COLO829 (cell line): ENCODE measurements around the gene TIGD3.
"Not testable (repeated sequence)": the region's sequence is repeated elsewhere in the genome, so short reads cannot be mapped to it uniquely, and the experiment has no call there.

Experiments used
- DNase-seq: peaks from one replicate; pipeline ENCODE4 v3.0.0; 2012; ENCODE audit warnings: low spot score

Gene TIGD3

DNA sequence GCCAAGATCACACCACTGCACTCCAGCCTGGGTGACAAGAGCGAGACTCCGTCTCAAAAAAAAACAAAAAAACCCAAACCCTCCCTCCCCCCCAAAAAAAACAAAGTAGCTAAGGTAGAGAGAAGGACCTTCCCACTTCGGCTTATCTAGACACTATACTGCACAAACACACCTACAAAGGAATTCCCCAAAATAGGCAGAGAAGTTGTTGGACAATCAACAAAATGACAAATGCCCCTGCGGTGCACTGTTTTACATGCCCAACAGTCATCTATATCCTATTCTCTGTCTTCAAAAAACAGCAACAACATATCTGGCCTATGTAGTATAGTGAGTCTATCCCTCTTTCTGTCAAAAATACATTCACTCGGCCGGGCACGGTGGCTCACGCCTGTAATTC, 27.5 kb upstream of the TIGD3 start:
- no peak for DNase-seq

DNA sequence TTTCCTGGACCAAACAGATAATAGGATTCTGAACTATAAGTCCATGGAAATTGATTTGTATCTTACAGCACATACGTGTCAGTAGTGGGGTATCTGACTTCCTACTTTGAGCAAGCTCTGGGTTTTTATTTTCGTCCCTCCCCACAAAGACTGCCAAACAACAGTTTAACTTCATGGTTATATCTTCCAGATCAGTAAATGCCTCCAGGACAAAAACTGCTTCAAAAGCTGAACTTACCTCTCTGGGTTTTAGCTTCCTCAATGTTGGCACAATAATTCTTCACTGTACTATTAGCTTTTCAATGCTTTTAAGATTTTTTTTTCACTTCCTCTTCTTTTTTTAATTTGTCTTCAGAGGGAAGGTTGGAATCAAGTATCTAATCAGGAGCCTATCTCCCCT, 25.1 kb upstream of the TIGD3 start:
- no peak for DNase-seq

DNA sequence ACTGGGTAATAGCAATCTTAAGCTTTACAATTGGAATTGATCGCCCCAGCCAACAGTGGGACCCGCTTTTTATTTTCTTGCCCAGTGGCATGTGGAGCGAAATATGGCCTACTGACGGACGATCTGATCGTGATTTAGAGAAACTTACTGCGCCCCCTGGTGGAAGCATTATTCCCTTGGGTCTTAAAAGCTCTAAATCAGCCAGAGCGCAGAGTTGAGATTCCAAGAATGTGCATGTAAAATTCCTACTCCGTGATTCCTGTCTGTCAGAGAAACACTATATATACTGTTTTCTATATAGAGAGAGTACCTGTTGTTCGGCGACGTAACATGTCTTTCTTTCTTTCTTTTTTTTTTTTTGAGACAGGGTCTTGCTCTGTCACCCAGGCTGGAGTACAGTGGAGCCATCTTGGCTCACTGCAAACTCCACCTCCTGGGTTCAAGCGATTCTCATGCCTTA, 24.6 kb upstream of the TIGD3 start:
- DNase-seq, result peak; percentile 84

DNA sequence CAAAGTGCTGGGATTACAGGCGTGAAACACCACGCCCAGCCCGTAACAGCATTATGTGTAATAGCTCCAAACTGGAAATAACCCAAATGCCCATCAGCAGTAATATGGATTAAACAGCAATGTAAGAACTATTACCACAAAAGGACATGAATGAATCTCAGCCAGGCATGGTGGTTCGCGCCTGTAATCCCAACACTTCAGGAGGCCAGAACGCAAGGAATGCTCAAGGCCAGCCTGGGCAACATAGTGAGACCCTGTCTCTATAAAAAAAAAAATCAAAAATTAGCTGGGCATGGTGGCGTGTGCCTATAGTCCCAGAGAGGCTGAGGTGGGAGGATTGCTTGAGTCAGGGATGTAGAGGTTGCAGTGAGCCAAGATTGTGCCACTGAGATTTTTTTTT, 24.0 kb upstream of the TIGD3 start:
- DNase-seq, result no peak

DNA sequence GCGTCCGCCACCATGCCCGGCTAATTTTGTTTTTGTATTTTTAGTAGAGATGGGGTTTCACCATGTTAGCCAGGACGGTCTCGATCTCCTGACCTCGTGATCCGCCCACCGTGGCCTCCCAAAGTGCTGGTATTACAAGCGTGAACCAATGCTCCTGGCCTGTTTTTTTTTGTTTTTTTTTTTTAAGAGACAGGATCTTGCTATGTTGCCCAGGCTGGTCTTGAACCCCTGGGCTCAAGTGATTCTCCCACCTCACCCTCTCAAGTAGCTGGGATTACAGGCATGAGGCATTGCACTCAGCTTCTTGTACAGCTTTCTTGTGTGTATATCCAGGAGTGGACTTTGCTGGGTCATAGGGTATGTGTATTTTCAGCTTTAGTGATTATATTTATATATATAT, 22.0 kb upstream of the TIGD3 start:
- not testable (repeated sequence) for DNase-seq

DNA sequence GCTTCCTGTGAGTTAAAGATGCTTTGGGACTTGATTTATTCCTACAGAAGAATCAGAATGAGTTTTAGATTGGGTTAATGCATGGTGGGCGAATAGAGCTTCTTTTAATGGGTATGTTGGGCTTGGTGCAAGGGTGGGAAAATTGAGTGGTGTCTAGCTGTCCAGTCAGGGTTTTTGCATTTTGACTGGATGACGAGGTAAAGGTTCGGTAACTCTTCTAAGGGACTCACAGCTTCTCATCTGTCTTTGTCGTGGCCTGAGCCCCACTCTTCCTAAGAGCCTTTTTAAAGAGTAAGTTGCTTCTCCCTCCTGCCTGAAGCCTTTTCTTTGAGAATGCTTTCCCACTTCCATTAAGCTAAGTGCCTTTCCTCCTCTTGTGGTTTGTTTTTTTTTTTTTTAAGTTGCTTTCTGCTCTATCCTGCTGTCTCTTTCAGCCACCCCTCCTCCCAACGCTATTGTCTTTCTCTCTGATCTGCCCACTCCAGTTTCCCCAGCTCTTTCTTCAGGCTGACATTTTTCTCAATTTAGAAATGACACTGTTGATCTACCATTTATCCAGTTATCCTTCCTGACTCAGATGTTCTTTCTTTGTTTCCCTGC, 19.8 kb upstream of the TIGD3 start:
- DNase-seq, result no peak

DNA sequence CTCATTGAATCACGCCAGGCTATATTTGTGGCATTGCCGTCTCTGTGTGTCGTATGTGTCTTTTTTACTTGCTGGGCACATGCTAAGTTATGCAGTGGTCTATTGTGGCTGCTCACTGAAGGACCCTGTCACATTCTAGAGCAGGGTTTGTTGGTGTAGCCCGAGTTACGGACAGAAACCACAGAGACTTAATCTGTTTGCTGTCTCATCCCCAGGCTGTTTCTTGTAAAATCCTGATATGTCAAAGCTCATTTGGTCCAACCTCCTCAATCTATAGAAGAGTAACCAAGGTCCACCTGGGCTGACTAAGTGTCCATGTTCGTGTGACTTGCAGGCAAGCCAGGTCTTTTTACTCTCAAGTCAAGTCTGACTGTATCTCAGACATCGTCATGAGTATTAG, 15.9 kb upstream of the TIGD3 start:
- DNase-seq, result no peak

DNA sequence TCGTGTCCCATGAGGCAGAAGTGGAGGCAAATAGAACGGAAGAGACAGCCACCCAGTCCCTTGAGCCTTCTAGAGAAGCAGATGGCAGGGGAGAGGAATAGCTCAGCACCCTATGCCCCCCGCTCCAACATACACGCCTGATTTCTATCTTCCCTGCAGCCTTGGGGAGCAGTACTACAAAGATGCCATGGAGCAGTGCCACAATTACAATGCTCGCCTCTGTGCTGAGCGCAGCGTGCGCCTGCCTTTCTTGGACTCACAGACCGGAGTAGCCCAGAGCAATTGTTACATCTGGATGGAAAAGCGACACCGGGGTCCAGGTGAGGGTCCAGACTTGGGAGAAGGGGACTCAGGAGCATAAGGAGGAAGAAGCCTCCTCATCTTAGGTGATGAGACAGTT, 14.3 kb upstream of the TIGD3 start:
- DNase-seq, result no peak

DNA sequence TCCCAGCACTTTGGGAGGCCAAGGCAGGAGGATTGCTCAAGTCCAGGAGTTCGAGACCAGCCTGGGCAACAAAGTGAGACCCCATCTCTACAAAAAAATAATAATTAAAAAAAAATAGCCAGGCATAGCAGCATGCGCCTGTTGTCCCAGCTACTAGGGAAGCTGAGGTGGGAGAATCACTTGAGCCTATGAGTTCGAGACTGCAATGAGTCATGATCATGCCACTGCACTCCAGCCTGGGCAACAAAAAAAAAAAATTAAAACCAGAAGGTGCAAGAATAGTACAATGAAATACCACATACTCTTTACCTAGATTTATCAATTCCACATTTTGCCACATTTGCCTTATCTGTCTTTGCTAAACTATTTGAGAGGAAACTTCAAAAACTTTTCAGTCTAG, 12.7 kb upstream of the TIGD3 start:
- DNase-seq, result no peak

DNA sequence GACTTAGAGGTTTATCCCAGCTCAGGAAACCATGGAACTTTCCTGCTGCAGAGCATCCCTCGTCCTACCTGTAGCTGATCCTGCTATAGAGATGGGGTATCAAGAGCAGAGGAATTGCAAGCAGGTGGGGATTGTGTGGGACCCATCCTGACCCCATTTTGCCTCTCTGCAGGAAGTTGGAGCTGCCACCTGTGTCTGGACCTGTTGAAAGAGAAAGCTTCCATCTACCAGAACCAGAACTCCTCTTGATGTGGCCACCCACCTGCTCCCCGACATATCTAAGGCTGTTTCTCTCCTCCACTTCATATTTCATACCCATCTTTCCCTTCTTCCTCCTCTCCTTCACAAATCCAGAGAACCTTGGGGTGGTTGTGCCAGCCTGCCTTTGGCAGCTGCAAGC, 3.0 kb upstream of the TIGD3 start:
- DNase-seq, result no peak

DNA sequence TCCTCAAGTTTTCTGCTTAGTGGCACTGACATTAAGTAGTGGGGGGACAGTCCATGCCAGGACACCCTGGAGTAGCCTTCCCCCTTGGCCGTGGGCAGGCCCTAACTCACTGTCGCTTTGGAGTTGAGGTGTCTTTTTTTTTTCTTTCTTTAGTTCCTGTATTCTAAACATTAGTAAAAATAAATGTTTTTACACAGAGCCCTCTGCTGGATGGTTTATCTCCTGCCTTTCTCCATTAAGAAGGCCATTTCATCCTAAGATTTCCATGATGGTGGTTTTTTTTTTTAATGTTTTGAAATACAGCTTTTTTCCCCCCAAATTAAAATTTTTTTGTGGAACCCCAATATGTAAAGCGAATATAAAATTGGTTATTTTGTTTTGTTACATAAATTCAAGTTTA, 1.8 kb upstream of the TIGD3 start:
- no peak for DNase-seq

DNA sequence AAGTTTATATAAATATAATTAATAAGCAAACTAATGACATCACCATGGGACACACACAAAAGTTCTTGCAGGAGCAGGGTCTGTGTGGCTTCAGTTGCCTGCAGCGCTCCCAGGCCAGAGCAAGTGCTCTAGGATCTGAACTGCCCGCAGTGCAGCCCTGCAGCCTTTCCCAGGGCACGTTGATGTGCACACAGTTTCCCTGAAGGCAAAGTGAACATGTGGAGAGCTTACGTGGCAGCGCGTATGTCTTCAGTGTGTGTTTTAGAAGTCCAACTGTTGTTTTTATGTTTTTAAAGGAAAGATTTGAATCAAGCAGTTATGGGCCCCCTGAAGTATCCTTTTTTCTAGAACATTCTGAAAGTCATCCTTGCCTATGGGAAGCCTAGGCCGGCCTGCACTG, 1.2 kb upstream of the TIGD3 start:
- DNase-seq, result no peak

DNA sequence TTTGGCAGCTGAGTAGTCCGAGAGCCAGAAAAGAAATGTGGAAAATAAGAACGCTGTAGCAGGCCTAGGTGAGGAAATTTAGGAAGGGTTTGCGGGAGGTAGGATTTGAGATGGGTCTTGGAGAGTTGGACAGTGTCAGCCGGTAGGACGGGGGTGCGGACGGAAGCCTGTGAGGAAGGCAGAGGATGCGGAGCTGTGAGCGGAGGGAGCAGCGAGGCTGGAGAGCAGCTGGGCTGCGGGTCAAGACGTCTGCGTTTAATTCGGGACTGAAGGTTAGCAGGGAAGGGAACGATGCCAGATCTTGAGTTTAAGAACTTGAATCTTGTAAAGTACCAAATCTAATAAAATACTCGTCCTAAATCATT, 669 bp upstream of the TIGD3 start:
- DNase-seq, result no peak

DNA sequence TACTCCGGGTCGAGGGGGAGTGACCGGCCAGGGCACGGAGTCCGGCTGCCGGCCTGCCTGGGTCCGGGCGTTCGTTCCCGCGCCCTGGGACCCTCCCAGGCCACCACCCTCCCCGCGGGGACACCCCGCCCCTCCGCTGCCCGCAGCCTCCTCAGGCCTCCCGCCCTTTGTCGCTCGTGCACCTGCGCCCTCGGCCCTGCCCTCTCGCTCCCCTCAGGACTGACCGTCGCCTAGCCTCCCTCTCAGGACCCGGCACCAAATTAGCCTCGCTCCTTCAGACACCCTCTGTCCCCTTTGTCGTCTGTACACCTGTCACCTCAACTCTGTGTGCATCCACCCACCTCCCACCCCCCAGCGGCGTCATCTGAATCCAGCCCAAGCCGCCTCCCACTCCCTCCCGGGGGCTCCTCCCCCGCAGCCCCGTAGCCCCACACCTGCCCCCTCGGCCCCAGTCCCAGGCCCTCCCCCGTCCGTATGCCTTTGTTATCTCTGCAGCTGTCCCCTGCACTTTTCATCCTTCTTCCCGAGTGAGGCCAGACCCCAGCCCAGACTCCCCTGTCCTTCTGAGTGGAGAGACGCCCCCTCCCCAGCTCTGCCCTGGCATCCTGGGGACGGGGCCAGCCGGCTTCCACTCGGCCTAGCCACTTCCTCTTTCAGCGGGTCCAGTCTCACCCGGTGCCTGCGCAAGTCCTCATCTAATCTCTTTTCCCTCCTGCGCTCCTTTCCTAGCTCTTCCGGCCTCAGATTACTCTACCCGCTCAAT, 643 bp downstream of the TIGD3 start:
- DNase-seq, result no peak

DNA sequence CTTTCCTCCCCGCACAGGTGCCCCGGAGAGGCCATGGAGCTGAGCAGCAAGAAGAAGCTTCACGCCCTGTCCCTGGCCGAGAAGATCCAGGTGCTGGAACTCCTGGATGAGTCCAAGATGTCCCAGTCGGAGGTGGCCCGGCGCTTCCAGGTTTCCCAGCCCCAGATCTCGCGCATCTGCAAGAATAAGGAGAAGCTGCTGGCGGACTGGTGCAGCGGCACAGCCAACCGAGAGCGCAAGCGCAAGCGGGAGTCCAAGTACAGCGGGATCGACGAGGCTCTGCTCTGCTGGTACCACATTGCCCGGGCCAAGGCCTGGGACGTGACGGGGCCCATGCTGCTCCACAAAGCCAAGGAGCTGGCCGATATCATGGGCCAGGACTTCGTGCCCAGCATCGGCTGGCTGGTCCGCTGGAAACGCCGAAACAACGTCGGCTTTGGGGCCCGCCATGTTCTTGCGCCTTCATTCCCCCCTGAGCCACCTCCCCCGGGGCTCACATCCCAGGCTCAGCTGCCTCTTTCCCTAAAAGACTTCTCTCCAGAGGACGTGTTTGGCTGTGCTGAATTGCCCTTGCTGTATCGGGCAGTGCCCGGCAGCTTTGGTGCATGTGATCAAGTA, 1.3 kb downstream of the TIGD3 start:
- DNase-seq, result no peak

DNA sequence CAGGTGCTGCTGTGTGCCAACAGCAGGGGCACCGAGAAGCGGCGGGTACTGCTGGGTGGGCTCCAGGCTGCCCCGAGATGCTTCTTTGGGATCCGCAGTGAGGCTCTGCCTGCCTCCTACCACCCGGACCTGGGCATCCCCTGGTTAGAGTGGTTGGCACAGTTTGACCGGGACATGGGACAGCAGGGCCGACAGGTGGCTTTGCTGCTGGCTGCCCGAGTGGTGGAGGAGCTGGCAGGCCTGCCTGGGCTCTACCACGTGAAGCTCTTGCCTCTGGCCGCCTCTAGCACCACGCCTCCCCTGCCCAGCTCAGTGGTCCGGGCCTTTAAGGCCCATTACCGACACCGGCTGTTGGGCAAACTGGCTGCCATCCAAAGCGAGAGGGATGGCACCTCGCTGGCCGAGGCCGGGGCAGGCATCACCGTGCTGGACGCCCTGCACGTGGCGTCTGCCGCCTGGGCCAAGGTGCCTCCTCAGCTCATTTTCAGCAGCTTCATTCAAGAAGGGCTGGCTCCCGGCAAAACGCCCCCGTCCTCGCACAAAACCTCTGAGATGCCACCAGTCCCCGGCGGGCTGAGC, 1.9 kb downstream of the TIGD3 start:
- no peak for DNase-seq

DNA sequence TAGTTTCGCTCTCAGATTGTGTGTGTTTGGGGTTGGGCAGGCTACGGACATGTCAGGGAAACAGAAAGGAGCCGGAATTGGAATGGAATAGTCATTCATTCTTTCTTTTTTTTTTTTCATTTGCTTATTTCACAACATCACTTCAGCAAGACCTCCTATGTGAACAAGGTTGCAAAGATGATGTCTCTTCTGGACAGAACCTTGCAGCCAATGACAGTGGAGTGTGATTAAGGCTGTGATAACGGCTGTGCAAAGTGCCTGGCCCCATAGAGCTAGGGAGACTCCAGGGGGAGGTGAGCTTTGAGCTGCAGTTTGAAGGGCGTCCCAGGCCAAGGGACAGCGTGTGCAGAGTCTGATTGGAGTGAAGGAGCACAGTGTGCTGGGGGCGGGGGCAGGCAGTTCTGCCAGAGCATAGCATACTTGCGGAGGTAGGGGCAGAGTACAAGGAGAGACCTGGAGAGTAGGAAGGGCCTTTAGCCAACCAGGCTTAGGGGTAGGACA, 3.4 kb downstream of the TIGD3 start:
- no peak for DNase-seq

DNA sequence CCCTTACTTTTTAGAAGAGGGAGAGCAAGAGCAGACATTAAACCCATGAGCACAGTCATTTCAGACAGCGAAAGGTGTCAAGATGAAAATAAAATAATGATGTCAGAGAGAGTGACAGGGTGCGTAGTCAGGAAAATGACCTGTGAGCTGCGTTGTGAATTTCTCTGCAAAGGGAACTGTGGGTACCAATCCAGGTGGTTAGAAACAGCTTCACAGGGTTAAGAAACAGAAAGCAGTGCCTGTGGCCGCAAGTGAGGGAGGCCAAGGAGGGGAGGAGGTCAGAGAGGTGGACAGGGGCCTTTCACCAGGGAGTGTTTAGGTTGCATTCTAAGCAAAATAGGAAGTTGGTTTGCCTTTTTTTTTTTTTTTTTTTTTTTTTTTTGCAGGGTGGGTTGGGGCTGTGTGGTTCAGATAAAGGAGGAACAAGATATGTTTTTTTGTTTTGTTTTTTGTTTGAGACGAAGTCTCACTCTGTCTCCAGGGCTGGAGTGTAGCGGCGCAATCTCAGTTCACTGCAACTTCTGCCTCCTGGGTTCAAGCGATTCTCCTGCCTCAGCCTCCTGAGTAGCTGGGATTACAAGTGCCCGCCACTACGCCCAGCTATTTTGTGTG, 7.9 kb downstream of the TIGD3 start:
- DNase-seq, result no peak

DNA sequence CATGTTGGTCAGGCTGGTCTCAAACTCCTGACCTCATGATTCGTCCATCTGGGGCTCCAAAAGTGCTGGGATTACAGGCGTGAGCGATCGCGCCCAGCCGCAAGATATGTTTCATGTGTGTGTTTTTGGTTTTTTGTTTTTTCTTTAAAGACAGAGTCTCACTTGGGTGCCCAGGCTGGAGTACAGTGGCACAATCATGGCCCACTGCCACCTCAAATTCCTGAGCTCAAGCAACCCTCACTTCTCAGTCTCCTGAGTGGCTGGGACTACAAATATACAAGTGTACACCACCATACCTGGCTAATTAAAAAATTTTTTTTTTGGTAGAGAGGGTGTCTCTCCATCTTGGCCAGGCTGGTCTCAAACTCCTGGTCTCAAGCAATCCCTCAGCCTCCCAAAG, 8.4 kb downstream of the TIGD3 start:
- no peak for DNase-seq

DNA sequence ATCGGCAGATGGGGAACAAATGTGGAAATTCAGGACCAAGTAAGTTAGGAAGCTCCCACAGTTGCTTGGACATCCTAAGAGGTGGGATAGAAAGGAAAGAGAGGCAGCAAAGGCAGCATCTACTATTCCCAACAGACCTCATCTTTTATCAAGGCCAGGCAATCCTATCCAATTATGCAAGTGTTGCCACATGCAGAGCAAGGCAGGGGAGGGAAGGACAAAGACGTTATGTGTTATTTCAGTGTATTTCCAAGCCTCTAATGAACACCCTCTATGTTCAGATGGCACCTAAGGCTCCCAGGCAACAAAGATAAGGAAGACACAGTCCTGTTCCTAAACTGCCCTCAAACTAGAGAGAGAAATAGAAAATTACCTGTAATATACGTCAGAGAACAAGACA, 9.2 kb downstream of the TIGD3 start:
- no peak for DNase-seq

DNA sequence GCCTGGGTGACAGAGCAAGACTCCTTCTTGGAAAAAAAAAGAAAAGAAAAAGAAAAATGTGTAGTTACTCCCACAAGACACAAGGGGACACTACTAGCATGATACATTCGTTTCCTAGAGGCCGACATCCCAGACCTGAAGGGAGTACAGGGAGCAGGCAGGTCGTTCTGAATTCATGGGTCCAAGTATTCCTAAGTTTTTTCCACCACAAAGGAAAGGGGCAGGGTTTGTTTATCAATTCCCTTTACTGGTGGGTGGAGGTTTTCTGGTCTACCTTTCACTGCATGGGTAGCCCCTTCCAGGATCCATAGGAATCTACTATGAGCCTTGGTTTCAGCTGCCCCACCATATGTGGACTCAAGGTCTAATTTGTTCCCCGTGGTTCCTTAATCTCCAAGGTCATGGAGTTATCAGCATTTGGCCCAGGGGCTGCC, 11.8 kb downstream of the TIGD3 start:
- DNase-seq, result peak; percentile 87

DNA sequence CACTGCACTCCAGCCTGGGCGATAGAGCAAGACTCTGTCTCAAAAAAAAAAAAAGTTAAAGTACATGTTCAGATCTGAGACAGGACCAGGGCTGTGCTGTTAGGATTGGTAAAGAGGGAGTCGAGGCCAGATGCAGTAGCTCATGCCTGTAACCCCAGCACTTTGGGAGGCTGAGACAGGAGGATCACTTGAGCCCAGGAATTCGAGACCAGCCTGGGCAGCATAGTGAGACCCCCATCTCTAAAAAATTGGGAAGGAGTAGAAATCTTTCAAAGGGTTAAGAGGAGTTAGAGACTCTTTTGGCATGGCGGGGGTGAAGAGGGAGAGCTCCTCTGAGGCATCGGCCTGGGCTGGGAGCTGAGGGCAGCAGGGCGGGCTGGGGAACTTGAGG, 16.1 kb downstream of the TIGD3 start:
- no peak for DNase-seq
